GM23248 (cell line): ENCODE data around the gene NISCH.

Experiments
- EZH2 ChIP-seq: fragments of 200-600 bp; sonication (generic); IDR thresholded peaks from 2 replicates; pipeline ENCODE4 v1.6.1; 2018; ENCODE audit warnings: antibody characterized with exemption, mild to moderate bottlenecking; ENCODE audit not compliant: insufficient read depth, poor library complexity, severe bottlenecking
- EZH2phosphoT487 ChIP-seq: fragments of 200-600 bp; sonication (generic); IDR thresholded peaks from 2 replicates; pipeline ENCODE4 v1.6.1; 2018; ENCODE audit warnings: antibody characterized with exemption, moderate library complexity, mild to moderate bottlenecking, low read depth; ENCODE audit not compliant: insufficient read depth

GRCh38 chr3:52420388-52420787 lies 35.0 kb upstream of the NISCH start:
- TF ChIP-seq EZH2phosphoT487: no peak
- no peak for TF ChIP-seq EZH2
